ENCODE measurements around the gene AP1M1. TPM values are rescaled to one million over a fixed set of nuclear protein-coding genes. Genes with fewer than 3 reads are reported as not detected.

The AP1M1 gene
- total RNA-seq, 1 experiment from 2014 or later = 88.7 TPM

- in situ Hi-C loops (cut with HindIII; ENCODE audit: low pct_unique_long_range_greater_than_20kb, low sequenced_read_pairs) = no loop called here
- ChIA-PET CTCF (no interaction called here), POLR2A (no interaction called here)
These were observed 9.2 kb upstream of the AP1M1 start for GRCh38 chr19:16188521-16188920.

GRCh38 chr19:16190198-16190597, 7.5 kb upstream of the AP1M1 start:
- ChIA-PET CTCF (no interaction called here), POLR2A (no interaction called here)
- BruUV-seq (replicated peaks) = no TSS peak
- DNase-seq (ENCODE audit: low read depth, low spot score) (no peak), ATAC-seq (no peak)
- Histone ChIP-seq H3K27ac (ENCODE audit: low read length) (no peak overlapping the region), H3K9me3 (ENCODE audit: control insufficient read depth, insufficient read depth, low read depth, low read length) (no peaks in the 10 kb centered on the region), H3K27me3 (ENCODE audit: control insufficient read depth, insufficient read depth, low read length) (no peaks in the 10 kb centered on the region), H3K4me3 (ENCODE audit: low read depth in 2 of 2, low read length in 2 of 2) (no peak overlapping the region), H3K36me3 (ENCODE audit: control insufficient read depth, insufficient read depth, low read length) (peaks cover 5% of the 10 kb centered on the region; the same call in 1 of the 2 replicates), H3K4me1 (ENCODE audit: control insufficient read depth, insufficient read depth, low read length) (no peaks in the 10 kb centered on the region)
- in situ Hi-C loops (cut with HindIII; ENCODE audit: low pct_unique_long_range_greater_than_20kb, low sequenced_read_pairs) = no loop called here
- TF ChIP-seq TCF7L2 (IDR thresholded peaks at IDR 0.05; ENCODE audit: low read depth, low read length) (no peak), POLR2AphosphoS5 (IDR thresholded peaks at IDR 0.05; ENCODE audit: low read depth, low read length) (no peak), SIN3A (IDR thresholded peaks at IDR 0.05; ENCODE audit: borderline replicate concordance, insufficient read depth, low read depth, low read length) (no peak)
- TF ChIP-seq, protein P1, sequence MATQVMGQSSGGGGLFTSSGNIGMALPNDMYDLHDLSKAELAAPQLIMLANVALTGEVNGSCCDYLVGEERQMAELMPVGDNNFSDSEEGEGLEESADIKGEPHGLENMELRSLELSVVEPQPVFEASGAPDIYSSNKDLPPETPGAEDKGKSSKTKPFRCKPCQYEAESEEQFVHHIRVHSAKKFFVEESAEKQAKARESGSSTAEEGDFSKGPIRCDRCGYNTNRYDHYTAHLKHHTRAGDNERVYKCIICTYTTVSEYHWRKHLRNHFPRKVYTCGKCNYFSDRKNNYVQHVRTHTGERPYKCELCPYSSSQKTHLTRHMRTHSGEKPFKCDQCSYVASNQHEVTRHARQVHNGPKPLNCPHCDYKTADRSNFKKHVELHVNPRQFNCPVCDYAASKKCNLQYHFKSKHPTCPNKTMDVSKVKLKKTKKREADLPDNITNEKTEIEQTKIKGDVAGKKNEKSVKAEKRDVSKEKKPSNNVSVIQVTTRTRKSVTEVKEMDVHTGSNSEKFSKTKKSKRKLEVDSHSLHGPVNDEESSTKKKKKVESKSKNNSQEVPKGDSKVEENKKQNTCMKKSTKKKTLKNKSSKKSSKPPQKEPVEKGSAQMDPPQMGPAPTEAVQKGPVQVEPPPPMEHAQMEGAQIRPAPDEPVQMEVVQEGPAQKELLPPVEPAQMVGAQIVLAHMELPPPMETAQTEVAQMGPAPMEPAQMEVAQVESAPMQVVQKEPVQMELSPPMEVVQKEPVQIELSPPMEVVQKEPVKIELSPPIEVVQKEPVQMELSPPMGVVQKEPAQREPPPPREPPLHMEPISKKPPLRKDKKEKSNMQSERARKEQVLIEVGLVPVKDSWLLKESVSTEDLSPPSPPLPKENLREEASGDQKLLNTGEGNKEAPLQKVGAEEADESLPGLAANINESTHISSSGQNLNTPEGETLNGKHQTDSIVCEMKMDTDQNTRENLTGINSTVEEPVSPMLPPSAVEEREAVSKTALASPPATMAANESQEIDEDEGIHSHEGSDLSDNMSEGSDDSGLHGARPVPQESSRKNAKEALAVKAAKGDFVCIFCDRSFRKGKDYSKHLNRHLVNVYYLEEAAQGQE (IDR thresholded peaks at IDR 0.05; ENCODE audit: insufficient read depth in 1 of 2, low read depth in 2 of 2, low read length in 1 of 2) = no peak
- intact Hi-C loops (cut with micrococcal nuclease; ENCODE audit: unreplicated experiment) = no loop called here

More at GRCh38 chr19:16188521-16188920, 9.2 kb upstream of the AP1M1 start:
- DNase-seq (ENCODE audit: low read depth, low spot score) (no peak), ATAC-seq (no peak)
- TSS peak; percentile 32 for BruUV-seq (replicated peaks)
- Histone ChIP-seq H3K9me3 (ENCODE audit: control insufficient read depth, insufficient read depth, low read depth, low read length) (no peaks in the 10 kb centered on the region), H3K4me3 (ENCODE audit: low read depth in 2 of 2, low read length in 2 of 2) (no peak overlapping the region), H3K36me3 (ENCODE audit: control insufficient read depth, insufficient read depth, low read length) (peaks cover 5% of the 10 kb centered on the region; the same call in 1 of the 2 replicates), H3K4me1 (ENCODE audit: control insufficient read depth, insufficient read depth, low read length) (no peaks in the 10 kb centered on the region), H3K27ac (ENCODE audit: low read length) (no peak overlapping the region), H3K27me3 (ENCODE audit: control insufficient read depth, insufficient read depth, low read length) (no peaks in the 10 kb centered on the region)
- TF ChIP-seq SIN3A (IDR thresholded peaks at IDR 0.05; ENCODE audit: borderline replicate concordance, insufficient read depth, low read depth, low read length) = no peak
- TF ChIP-seq, protein P1 (IDR thresholded peaks at IDR 0.05; ENCODE audit: insufficient read depth in 1 of 2, low read depth in 2 of 2, low read length in 1 of 2) = no peak
- TF ChIP-seq TCF7L2 (IDR thresholded peaks at IDR 0.05; ENCODE audit: low read depth, low read length) = no peak
- TF ChIP-seq, protein P2, sequence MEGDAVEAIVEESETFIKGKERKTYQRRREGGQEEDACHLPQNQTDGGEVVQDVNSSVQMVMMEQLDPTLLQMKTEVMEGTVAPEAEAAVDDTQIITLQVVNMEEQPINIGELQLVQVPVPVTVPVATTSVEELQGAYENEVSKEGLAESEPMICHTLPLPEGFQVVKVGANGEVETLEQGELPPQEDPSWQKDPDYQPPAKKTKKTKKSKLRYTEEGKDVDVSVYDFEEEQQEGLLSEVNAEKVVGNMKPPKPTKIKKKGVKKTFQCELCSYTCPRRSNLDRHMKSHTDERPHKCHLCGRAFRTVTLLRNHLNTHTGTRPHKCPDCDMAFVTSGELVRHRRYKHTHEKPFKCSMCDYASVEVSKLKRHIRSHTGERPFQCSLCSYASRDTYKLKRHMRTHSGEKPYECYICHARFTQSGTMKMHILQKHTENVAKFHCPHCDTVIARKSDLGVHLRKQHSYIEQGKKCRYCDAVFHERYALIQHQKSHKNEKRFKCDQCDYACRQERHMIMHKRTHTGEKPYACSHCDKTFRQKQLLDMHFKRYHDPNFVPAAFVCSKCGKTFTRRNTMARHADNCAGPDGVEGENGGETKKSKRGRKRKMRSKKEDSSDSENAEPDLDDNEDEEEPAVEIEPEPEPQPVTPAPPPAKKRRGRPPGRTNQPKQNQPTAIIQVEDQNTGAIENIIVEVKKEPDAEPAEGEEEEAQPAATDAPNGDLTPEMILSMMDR (IDR thresholded peaks at IDR 0.05) = no peak
- TF ChIP-seq POLR2AphosphoS5 (IDR thresholded peaks at IDR 0.05; ENCODE audit: low read depth, low read length) = no peak
- intact Hi-C loops (cut with micrococcal nuclease; ENCODE audit: unreplicated experiment) = no loop called here

All from Panc1 (cell line).